ENCODE measurements around the gene LDB3. TPM values are rescaled to one million over a fixed set of nuclear protein-coding genes. Genes with fewer than 3 reads are reported as not detected.
"Not testable (repeated sequence)": the region's sequence is repeated elsewhere in the genome, so short reads cannot be mapped to it uniquely, and the experiment has no call there.

Gene LDB3
- total RNA-seq, 5 donors from 2014 or later (not counting 1 experiment from before 2014, with no cell fraction given), result 0.07 to 0.16 (median 0.12) TPM; not detected in 2

- CTCF ChIA-PET, result interaction anchor here (0.6 to 0.7 kb wide), 3 partner anchors 58 to 168 kb away, joined by 3 to 4 read pairs (median 4); no protein-coding TSS in a partner anchor
- DNase-seq; H3K27ac Mint-ChIP-seq; H3K9me3 ChIP-seq; H3K27me3 ChIP-seq (replicated peaks in 1 of 2; ENCODE audit: control insufficient read depth in 2 of 2, extremely low read depth in 1 of 2, insufficient read depth in 2 of 2, low read length in 1 of 2); H3K27me3 Mint-ChIP-seq; H3K36me3 ChIP-seq (ENCODE audit: control insufficient read depth in 2 of 2, extremely low read depth in 1 of 2, insufficient read depth in 1 of 2, low read length in 1 of 2); ATAC-seq (replicated peaks in 1 of 4); H3K36me3 Mint-ChIP-seq; H3K4me1 Mint-ChIP-seq; H3K27ac ChIP-seq (ENCODE audit: low read length); POLR2A ChIA-PET; H3K4me3 ChIP-seq (ENCODE audit: control insufficient read depth in 1 of 2, extremely low read depth in 1 of 2, low read length in 1 of 2); H3K4me3 Mint-ChIP-seq; H3K9me3 Mint-ChIP-seq; H3K4me1 ChIP-seq (ENCODE audit: control insufficient read depth in 1 of 2, extremely low read depth in 1 of 2, insufficient read depth in 2 of 2, low read length in 2 of 2): not testable (repeated sequence)
- no CpG with 5 or more reads among the region's 4 CpGs for WGBS (ENCODE audit: insufficient coverage)
These were observed 67.0 kb downstream of the LDB3 start for GRCh38 chr10:86735278-86735677.

- no peak overlapping the region for H3K27ac ChIP-seq (ENCODE audit: low read length)
- Mint-ChIP-seq H3K27me3 (peaks cover 8 to 10% of the 10 kb centered on the region in 2 donors), H3K9me3 (no peaks in the 10 kb centered on the region), H3K4me1 (no peaks in the 10 kb centered on the region), H3K27ac (no peak overlapping the region), H3K4me3 (no peak overlapping the region), H3K36me3 (no peaks in the 10 kb centered on the region)
- no peaks in the 10 kb centered on the region for H3K36me3 ChIP-seq (ENCODE audit: control insufficient read depth in 2 of 2, extremely low read depth in 1 of 2, insufficient read depth in 1 of 2, low read length in 1 of 2)
- H3K4me1 ChIP-seq (ENCODE audit: control insufficient read depth in 1 of 2, extremely low read depth in 1 of 2, insufficient read depth in 2 of 2, low read length in 2 of 2), result no peaks in the 10 kb centered on the region
- DNase-seq (no peak), ATAC-seq (replicated peaks in 1 of 4) (no peak)
- H3K4me3 ChIP-seq (ENCODE audit: control insufficient read depth in 1 of 2, extremely low read depth in 1 of 2, low read length in 1 of 2), result no peak overlapping the region
- no peaks in the 10 kb centered on the region for H3K9me3 ChIP-seq
- H3K27me3 ChIP-seq (replicated peaks in 1 of 2; ENCODE audit: control insufficient read depth in 2 of 2, extremely low read depth in 1 of 2, insufficient read depth in 2 of 2, low read length in 1 of 2), result peaks cover 5 to 16% of the 10 kb centered on the region in 2 experiments
- WGBS (ENCODE audit: insufficient coverage), result no CpG with 5 or more reads among the region's 1 CpG
- ChIA-PET CTCF (interaction anchor here in 1 of 2 donors (1.1 kb wide), 1 partner anchor 10 kb away, joined by 3 read pairs; no protein-coding TSS in a partner anchor), POLR2A (no interaction called here)
These were observed 73.9 kb downstream of the LDB3 start for GRCh38 chr10:86742230-86742629.

- Mint-ChIP-seq H3K27me3 (peaks cover 8 to 10% of the 10 kb centered on the region in 2 donors), H3K4me1 (peaks cover 0 to 5% (median 2%) of the 10 kb centered on the region in 3 donors), H3K4me3 (no peak overlapping the region), H3K36me3 (no peaks in the 10 kb centered on the region), H3K27ac (no peak overlapping the region), H3K9me3 (no peaks in the 10 kb centered on the region)
- no peaks in the 10 kb centered on the region for H3K4me1 ChIP-seq (ENCODE audit: control insufficient read depth in 1 of 2, extremely low read depth in 1 of 2, insufficient read depth in 2 of 2, low read length in 2 of 2)
- POLR2A ChIA-PET, result no interaction called here
- H3K4me3 ChIP-seq (ENCODE audit: control insufficient read depth in 1 of 2, extremely low read depth in 1 of 2, low read length in 1 of 2), result no peak overlapping the region
- 88% methylated on average over 2 of the region's 7 CpGs for WGBS (ENCODE audit: insufficient coverage)
- ATAC-seq (replicated peaks in 1 of 4) (no peak), DNase-seq (no peak)
- no peaks in the 10 kb centered on the region for H3K36me3 ChIP-seq (ENCODE audit: control insufficient read depth in 2 of 2, extremely low read depth in 1 of 2, insufficient read depth in 1 of 2, low read length in 1 of 2)
- CTCF ChIA-PET, result interaction anchor here (0.6 kb wide), 2 partner anchors 9 kb away, joined by 3 to 6 read pairs; no protein-coding TSS in a partner anchor
- H3K9me3 ChIP-seq, result no peaks in the 10 kb centered on the region
- H3K27ac ChIP-seq (ENCODE audit: low read length), result no peak overlapping the region
- peaks cover 5 to 16% of the 10 kb centered on the region in 2 experiments for H3K27me3 ChIP-seq (replicated peaks in 1 of 2; ENCODE audit: control insufficient read depth in 2 of 2, extremely low read depth in 1 of 2, insufficient read depth in 2 of 2, low read length in 1 of 2)
These were observed 75.9 kb downstream of the LDB3 start for GRCh38 chr10:86744067-86744725.

GRCh38 chr10:86747796-86748581 lies 79.7 kb downstream of the LDB3 start:
- no peak overlapping the region for H3K4me3 ChIP-seq (ENCODE audit: control insufficient read depth in 1 of 2, extremely low read depth in 1 of 2, low read length in 1 of 2)
- no peaks in the 10 kb centered on the region for H3K4me1 ChIP-seq (ENCODE audit: control insufficient read depth in 1 of 2, extremely low read depth in 1 of 2, insufficient read depth in 2 of 2, low read length in 2 of 2)
- no peaks in the 10 kb centered on the region for H3K36me3 ChIP-seq (ENCODE audit: control insufficient read depth in 2 of 2, extremely low read depth in 1 of 2, insufficient read depth in 1 of 2, low read length in 1 of 2)
- peaks cover 2 to 4% of the 10 kb centered on the region in 2 experiments for H3K27me3 ChIP-seq (replicated peaks in 1 of 2; ENCODE audit: control insufficient read depth in 2 of 2, extremely low read depth in 1 of 2, insufficient read depth in 2 of 2, low read length in 1 of 2)
- no CpG with 5 or more reads among the region's 7 CpGs for WGBS (ENCODE audit: insufficient coverage)
- DNase-seq, result no peak
- Mint-ChIP-seq H3K9me3 (no peaks in the 10 kb centered on the region), H3K27ac (no peak overlapping the region), H3K27me3 (peaks cover 2 to 8% of the 10 kb centered on the region in 2 donors), H3K4me3 (no peak overlapping the region), H3K4me1 (peaks cover 0 to 5% (median 4%) of the 10 kb centered on the region in 3 donors), H3K36me3 (no peaks in the 10 kb centered on the region)
- ChIA-PET POLR2A (interaction anchor here in 1 of 2 donors (0.7 kb wide), 1 partner anchor 83 kb away, joined by 9 read pairs; no protein-coding TSS in a partner anchor), CTCF (interaction anchor here in 1 of 2 donors (0.6 kb wide), 1 partner anchor 229 kb away, joined by 4 read pairs; no protein-coding TSS in a partner anchor)
- ATAC-seq (replicated peaks in 1 of 4), result no peak
- H3K9me3 ChIP-seq, result no peaks in the 10 kb centered on the region
- no peak overlapping the region for H3K27ac ChIP-seq (ENCODE audit: low read length)

DNA sequence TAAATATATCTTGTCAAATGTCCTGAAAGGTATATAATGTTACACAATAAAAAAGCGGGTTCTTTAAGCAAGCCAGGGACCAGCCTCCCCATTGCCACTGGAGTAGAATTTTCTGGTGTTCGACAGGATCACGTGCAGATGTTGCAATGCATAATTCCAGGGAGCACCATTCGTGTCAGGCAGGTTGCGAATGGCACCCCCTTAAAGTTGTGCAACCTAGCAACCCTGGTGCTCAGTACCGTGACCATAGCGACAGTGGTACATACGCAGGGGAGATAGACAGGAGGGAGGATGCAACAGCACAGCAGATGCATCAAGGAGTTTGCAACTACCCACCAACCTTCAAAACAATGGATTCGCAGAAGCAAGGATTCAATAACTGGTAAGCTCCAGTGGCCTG lies 81.5 kb downstream of the LDB3 start:
- Histone ChIP-seq H3K4me1 (ENCODE audit: control insufficient read depth in 1 of 2, extremely low read depth in 1 of 2, insufficient read depth in 2 of 2, low read length in 2 of 2) (no peaks in the 10 kb centered on the region), H3K27ac (ENCODE audit: low read length) (no peak overlapping the region), H3K9me3 (no peaks in the 10 kb centered on the region), H3K4me3 (ENCODE audit: control insufficient read depth in 1 of 2, extremely low read depth in 1 of 2, low read length in 1 of 2) (no peak overlapping the region), H3K36me3 (ENCODE audit: control insufficient read depth in 2 of 2, extremely low read depth in 1 of 2, insufficient read depth in 1 of 2, low read length in 1 of 2) (no peaks in the 10 kb centered on the region), H3K27me3 (replicated peaks in 1 of 2; ENCODE audit: control insufficient read depth in 2 of 2, extremely low read depth in 1 of 2, insufficient read depth in 2 of 2, low read length in 1 of 2) (peaks cover 4 to 10% of the 10 kb centered on the region in 2 experiments)
- ChIA-PET POLR2A (interaction anchor here in 1 of 2 donors (0.6 kb wide), 1 partner anchor 1338 kb away, joined by 7 read pairs; no protein-coding TSS in a partner anchor), CTCF (interaction anchor here in 1 of 2 donors (0.6 kb wide), 1 partner anchor 56 kb away, joined by 3 read pairs; no protein-coding TSS in a partner anchor)
- Mint-ChIP-seq H3K9me3 (no peaks in the 10 kb centered on the region), H3K27me3 (peaks cover 0 to 5% of the 10 kb centered on the region in 2 donors), H3K4me3 (no peak overlapping the region), H3K4me1 (peaks cover under 1 to 5% (median 4%) of the 10 kb centered on the region in 3 donors), H3K27ac (no peak overlapping the region), H3K36me3 (no peaks in the 10 kb centered on the region)
- DNase-seq (no peak), ATAC-seq (replicated peaks in 1 of 4) (no peak)
- 93% methylated on average over 5 of the region's 9 CpGs for WGBS (ENCODE audit: insufficient coverage)

- ChIA-PET CTCF (no interaction called here), POLR2A (interaction anchor here (0.6 to 0.7 kb wide), 2 partner anchors 22 to 351 kb away, joined by 3 to 5 read pairs; no protein-coding TSS in a partner anchor)
- Histone ChIP-seq H3K9me3 (no peaks in the 10 kb centered on the region), H3K27me3 (replicated peaks in 1 of 2; ENCODE audit: control insufficient read depth in 2 of 2, extremely low read depth in 1 of 2, insufficient read depth in 2 of 2, low read length in 1 of 2) (peaks cover 0 to 10% of the 10 kb centered on the region in 2 experiments), H3K36me3 (ENCODE audit: control insufficient read depth in 2 of 2, extremely low read depth in 1 of 2, insufficient read depth in 1 of 2, low read length in 1 of 2) (no peaks in the 10 kb centered on the region), H3K27ac (ENCODE audit: low read length) (no peak overlapping the region), H3K4me3 (ENCODE audit: control insufficient read depth in 1 of 2, extremely low read depth in 1 of 2, low read length in 1 of 2) (no peak overlapping the region), H3K4me1 (ENCODE audit: control insufficient read depth in 1 of 2, extremely low read depth in 1 of 2, insufficient read depth in 2 of 2, low read length in 2 of 2) (peaks cover 0 to 5% of the 10 kb centered on the region in 2 experiments)
- H3K27me3 Mint-ChIP-seq, result peaks cover 0 to 4% of the 10 kb centered on the region in 2 donors
- H3K4me1 Mint-ChIP-seq, result peaks cover 5 to 10% (median 8%) of the 10 kb centered on the region in 3 donors
- no peak overlapping the region for H3K4me3 Mint-ChIP-seq
- WGBS (ENCODE audit: insufficient coverage), result 98% methylated on average over 14 of the region's 17 CpGs
- DNase-seq, result no peak
- no peak for ATAC-seq (replicated peaks in 1 of 4)
- no peaks in the 10 kb centered on the region for H3K36me3 Mint-ChIP-seq
- H3K9me3 Mint-ChIP-seq, result no peaks in the 10 kb centered on the region
- H3K27ac Mint-ChIP-seq, result no peak overlapping the region
These were observed 83.2 kb downstream of the LDB3 start for GRCh38 chr10:86751477-86751876.

Measured in T-cell (primary cell).